GM19023 (cell line): ENCODE data around the gene ARRDC5.
"Not testable (repeated sequence)": the region's sequence is repeated elsewhere in the genome, so short reads cannot be mapped to it uniquely, and the experiment has no call there.

Experiments used
- ATAC-seq: cut with Tn5 transposase; IDR thresholded peaks from one replicate; pipeline ENCODE4 v1.9.1; 2021; ENCODE audit warnings: mild to moderate bottlenecking, moderate library complexity; ENCODE audit not compliant: unreplicated experiment

Gene ARRDC5

DNA sequence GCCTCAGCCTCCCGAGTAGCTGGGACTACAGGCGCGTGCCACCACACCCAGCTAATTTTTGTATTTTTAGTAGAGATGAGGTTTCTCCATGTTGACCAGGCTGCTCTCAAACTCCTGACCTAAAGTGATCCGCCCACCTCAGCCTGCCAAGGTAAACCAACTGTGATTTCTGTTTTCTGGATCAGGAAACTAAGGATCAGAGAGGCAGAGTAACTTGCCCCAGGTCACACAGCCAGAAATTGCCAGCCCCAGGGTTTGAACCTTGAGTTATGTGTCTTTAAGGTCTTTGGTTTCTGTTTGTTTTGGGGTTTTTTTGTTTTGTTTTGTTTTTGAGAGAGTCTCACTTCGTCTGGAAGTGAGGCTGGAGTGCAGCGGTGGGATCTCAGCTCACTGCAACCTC lies 31.0 kb downstream of the ARRDC5 start:
- no peak for ATAC-seq

DNA sequence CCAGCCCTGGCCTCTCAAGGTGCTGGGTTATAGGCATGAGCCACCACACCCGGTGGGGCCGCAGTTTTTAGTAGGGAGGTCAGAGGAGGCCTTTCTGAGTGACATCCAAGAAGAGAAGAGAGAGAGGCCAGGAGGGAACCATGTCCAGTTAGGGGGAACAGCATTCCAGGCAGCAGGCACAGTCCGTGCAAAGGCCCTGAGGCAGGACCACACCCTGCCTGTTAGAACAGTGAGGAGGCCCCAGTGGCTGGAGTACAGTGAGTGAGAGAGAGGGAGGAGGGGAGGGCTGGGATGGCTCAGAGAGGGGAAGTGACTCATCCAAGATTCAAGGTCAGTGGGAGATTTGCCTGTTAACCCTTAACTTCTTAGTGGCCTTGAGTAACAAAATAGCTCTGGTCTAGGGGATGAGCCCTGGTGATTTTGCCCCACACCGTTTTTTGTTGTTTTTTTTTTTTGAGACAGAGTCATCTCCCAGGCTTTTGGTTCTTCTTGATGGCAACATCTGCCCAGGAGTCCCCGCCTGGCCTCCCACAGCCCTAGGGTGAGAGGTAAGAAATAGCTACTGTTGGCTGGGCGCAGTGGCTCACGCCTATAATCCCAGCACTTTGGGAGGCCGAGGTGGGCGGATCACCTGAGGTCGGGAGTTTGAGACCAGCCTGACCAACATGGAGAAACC lies 32.5 kb downstream of the ARRDC5 start:
- ATAC-seq: no peak

DNA sequence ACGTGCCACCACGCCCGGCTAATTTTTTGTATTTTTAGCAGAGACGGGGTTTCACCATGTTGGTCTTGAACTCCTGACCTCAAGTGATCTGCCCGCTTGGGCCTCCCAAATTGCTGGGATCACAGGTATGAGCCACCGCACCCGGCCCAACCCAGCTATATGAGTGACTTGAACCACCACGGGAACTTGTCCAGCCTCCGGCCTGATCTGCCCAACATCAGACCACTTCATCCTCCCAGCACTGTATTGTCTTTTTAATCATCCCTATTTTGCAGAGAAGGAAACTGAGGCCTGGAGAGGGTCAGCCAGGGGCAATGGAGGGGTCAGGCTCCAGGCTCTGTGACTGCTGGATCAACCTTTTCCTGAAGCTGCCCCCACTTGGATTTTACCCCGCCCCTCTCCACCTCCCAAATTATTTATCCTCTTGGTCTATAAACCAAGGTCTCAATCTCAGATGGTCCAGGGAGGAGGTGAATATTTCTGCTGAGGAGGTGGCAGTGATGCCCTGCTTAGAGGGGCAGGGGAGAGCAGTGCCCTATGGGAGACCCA lies 34.3 kb downstream of the ARRDC5 start:
- ATAC-seq: no peak

DNA sequence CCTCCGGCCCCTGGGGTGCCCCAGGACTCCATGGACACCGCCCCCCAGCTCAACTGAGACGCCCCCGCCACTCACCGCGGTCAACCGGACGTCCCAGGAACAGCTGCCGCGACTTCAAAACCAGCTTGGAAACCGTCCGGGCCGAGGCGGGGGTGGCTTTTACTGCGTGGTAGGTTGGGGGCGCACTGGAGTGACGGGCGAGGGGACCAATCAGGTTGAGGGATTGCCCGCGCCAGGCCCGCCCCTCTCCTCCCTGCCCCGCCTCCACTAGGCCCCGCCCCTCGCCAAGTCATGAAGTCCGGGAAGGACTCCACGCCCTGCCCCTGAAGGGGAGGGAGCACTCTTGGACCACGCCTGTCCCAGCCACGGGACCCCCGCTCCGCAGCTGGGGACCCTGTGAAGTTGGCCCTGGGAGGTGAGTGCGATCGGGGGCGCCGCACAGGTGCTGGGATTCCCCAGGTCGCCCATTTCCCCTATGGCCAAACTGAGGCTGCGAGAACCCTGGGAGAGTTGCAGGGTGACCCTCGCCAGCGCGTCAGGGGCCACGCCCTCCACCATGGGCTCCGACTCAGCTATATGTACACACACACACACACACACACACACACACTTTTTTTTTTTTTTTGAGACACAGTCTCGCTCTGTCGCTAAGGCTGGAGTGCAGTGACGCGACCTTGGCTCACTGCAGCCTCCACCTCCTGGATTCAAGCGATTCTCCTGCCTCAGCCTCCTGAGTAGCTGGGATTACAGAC lies 35.0 kb downstream of the ARRDC5 start, which contains the start of gene PLIN3:
Gene PLIN3 (minus strand): TSS at position 134 of the 752 bp plus-strand sequence. CDS start 6,273 bp downstream, outside the sequence.
- ATAC-seq: peak; percentile 68

DNA sequence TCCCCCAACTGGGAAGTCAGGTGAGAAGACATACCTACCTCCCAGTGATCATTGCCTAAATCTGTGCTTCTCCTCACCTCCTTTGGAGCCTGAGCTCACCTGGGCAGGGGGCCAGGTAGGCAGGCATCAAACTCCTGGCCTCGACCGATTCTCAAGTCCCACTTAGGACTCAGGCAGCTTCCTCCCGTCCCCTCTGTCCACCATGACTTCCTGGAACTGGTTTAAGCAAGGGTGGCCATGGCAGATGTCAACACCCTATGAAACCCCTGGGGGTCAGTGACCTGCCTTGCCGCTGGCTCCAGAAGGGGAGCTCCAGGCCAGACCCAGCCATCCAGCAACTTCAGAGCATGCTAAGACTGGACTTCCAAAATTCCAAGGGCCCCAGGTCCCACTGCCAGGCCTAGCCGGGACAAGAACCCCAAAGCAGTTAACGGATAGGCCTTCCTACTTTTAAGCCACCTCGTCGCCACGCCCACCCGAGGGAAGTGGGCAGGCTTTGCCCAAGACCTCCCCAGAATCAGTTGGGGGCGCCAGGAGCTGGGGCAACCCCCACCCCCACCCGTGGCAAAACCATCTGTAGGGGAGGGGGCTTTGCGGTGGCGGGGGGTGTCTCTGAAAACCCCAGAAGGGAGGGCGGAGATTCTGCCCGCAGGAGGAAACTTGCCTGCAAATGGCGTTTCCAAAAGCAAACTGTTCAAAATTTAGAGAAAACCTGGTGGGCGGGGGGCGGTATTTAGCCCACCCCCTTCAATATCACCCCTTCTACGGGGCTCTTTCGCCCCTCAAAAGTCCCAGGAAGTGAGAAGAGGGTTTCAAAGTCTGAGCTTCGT lies 35.9 kb downstream of the ARRDC5 start:
- ATAC-seq: no peak

DNA sequence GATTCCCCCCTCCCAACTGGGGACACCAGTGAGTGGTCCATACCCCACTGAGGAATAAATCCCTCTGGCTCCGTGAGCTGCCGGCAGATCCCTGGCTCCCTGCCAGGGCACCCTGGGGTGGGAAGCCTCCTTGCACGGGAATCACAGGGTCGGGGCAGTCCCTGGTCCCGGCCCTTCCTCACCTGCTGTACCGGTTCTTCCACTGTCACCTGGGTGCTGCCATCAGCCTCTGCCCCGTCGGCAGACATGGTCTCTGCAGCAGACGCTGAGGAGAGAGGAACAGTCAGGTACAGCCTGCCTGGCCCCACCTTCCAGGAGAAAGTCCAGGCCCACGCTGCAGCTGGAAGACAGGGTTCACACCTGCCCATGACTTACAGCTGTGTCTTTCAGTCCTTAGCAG lies 41.5 kb downstream of the ARRDC5 start:
- no peak for ATAC-seq

DNA sequence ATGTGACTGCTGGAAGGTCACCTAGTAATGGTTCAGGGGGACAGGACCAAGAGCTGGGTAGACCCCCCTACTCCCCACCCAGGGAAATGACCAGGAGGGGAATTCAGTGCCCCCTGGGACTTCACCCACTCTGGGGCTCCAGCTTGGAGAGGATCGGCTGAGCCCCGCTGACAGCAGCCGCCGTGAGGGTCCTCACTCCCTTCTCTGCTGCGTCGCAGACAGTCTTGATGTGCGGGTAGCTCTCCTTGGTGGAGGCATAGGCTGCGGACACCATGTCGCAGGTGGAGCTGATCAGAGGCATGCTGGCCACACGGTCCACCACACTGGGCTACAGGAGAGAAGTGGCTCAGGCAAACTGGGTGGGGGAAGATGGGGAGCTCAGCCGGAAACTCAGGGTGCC lies 43.0 kb downstream of the ARRDC5 start:
- ATAC-seq: no peak

DNA sequence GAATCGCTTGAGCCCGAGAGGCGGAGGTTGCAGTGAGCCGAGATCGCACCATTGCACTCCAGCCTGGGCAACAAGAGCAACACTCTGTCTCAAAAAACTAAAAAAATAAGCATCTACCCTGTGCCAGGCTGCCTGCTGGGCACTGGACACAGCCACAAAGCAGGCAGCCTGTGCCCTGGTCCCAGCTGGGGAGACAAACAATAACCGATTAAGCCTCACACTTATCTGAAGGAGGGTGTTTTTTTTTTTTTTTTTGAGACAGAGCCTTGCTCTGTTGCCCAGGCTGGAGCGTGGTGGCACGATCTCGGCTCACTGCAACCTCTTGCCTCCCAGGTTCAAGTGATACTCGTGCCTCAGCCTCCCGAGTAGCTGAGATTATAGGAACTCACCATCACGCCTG lies 46.2 kb downstream of the ARRDC5 start:
- not testable (repeated sequence) for ATAC-seq

DNA sequence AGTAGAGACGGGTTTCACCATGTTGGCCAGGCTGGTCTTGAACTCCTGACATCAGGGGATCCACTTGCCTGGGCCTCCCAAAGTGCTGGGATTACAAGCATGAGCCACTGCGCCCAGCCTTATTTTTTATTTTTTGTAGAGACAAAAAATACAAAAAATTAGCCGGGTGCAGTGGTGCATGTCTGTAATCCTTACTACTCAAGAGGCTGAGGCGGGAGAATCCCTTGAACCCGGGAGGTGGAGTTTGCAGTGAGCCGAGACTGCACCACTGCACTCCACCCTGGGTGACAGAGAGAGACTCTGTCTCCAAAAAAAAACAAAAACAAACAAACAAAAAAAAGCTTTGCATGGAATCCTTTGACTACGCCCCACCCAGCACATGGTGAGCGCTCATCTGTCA lies 49.2 kb downstream of the ARRDC5 start:
- ATAC-seq: not testable (repeated sequence)

DNA sequence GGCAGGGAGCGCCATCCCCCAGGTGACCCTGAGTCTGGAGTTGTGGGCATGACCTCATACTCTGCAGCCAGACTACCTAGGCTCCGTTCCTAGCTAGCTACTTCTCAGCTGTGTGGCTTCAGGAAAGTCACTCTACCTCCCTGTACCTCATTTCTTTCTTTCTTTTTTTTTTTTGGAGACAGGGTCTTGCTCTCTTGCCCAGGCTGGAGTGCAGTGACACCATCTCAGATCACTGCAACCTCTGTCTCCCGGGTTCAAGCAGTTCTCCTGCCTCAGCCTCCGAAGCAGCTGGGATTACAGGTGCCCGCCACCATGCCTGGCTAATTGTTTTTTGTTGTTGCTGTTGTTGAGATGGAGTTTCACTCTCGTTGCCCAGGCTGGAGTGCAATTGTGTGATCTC lies 50.2 kb downstream of the ARRDC5 start:
- ATAC-seq: no peak

DNA sequence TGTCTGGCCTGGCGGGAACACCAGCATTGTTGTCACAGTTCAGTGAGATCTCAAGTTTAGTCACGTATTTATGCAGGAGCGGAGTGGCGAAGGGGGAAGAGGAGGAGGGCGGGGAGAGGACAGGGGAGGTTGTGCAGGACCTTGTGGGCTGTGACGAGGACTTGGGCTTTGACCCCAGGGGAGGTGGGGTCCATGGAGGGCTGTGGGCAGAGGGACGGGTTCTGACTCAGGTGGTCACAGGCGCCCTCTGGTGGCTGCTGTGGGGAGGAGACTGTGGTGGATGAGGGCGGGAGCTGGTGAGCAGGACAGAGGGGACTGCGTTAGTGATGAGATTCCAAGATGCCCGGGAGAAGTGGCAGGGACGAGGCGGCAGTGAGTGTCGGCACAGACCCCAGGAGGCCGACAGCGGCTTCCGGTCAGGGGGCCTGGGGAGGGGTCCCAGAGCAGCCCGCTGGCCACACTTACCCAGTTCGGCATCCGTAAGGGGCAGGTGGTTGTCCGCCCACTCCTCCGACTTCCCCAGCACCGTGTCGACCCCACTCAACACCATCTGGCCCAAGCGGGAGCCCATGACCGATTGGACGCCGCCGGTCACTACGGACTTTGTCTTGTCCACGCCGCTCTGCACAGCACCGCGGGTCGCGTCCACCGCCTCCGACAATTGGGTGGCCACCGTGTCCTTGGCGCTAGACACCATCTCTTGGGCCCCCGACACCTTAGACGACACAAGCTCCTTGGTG lies 51.0 kb downstream of the ARRDC5 start:
- no peak for ATAC-seq

DNA sequence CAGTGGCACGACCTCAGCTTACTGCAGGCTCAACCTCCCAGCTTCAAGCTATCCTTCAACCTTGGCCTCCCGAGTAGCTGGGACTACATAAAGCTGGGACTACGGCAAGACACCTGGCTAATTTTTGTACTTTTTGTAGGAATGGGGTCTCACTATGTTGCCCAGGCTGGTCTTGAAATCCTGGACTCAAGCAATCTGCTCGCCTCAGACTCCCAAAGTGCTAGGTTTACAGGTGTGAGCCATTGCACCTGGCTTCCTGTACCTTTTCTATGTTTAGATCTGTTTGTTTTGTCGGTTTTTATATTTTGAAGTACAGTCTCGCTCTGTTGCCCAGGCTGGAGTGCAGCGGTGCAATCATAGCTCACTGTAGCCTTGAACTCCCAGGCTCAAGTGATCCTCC lies 53.7 kb downstream of the ARRDC5 start:
- ATAC-seq: no peak

DNA sequence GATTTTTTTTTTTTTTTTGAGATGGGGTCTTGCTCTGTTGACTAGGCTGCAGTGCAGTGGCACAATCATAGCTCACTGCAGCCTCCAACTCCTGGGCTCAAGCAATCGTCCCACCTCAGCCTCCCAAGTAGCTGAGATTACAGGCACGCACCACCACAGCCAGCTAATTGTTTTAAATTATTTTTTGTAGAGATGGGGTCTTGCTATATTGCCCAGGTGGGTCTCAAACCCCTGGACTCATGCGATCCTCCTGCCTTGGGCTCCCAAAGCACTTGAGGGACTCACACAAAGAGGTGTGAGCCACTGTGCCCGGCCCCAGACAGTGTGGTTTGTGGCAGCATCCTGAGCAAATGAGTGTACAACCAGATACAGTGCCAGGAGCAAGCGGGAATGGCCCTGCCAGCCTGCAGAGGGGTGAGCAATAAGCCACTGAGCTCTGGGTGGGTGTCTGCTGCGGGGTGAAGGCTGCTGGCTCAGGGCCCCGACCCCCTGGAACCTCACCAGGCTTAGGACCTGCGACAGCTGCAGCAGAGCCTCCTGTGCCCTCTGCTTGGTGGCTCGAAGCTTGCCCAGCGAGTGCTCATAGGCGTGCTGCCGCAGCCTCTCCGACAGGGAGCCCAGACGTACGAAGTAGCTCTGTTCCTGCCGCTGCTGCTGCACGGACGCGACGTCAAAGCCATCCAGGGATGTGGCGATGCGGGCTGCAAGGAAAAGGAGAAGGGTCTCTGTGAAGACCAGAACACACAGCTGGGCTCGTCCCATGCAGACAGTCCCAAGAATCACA lies 55.3 kb downstream of the ARRDC5 start:
- no peak for ATAC-seq

DNA sequence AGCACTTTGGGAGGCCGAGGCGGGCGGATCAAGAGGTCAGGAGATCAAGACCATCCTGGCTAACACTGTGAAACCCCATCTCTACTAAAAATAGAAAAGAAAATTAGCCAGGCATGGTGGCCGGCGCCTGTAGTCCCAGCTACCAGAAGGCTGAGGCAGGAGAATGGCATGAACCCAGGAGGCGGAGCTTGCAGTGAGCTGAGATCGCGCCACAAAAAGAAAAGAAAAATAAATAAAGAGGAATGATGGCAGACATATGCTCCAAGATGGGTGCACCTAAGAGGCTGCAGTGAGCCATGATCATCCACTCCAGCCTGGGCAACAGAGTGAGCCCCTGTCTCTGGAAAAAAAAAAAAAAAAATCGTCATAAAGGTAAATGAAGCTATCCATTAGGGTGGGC lies 56.7 kb downstream of the ARRDC5 start:
- ATAC-seq: not testable (repeated sequence)

DNA sequence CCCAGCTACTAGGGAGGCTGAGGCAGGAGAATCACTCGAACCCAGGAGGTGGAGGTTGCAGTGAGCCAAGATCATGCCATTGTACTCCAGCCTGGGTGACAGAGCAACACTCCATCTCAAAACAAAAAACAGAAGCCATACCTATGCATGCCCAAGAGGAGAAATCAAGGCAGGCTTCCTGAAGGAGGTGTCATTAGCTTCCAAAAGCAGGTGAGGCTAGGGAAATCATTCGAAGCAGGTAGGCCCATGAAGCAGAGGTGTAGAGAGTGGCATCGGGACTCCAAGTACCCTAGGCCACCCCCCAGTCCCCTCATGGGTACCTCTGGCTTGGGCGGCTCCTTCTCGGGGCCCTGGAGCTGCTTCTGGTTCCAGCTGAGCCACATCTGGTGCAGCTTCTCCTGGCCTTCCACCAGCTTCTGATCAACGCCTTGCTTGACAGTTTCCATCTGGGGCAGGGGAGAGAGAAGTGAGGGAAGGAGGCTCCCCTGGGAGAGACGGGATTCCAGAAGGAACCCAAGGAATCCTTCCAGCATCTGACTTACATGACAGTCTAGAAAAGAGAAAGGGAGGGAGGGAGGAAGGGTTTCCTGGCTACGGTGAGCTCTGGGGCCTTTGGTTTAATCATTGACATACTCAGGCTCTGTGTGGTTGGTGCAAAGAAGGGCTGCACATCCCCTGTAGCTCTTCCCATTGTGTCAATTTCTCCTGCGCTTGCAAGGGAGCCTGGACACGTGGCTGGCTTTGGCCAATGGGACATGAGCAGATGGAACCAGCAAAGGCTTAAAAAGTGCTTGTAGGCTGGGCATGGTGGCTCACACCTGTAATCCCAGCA lies 58.1 kb downstream of the ARRDC5 start:
- ATAC-seq: no peak

DNA sequence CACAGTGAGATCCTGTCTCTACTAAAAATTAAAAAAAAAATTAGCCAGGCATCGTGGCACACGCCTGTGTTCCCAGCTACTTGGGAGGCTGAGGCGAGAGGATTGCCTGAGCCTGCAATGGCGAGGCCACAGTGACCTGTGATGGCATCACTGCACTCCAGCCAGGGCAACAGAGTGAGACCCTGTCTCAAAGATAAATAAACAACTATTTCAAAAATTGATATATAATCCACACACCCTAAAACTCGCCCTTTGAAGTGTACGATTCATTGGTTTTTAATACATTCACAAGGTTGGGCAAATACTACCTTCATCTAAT lies 59.1 kb downstream of the ARRDC5 start:
- no peak for ATAC-seq
